GM12878 (cell line): Measurements from ENCODE around the gene C2CD5. TPM values are rescaled to one million over a fixed set of nuclear protein-coding genes. Genes with fewer than 3 reads are reported as not detected.

Experiments
- ATAC-seq: fragments of 200-7000 bp; cut with Tn5 transposase; 3 replicates; pipeline ENCODE4 v1.9.1; 2020; ENCODE audit warnings: mild to moderate bottlenecking, moderate library complexity
- BruUV-seq: library from RNA; stranded (reverse); fragments of 400-500 nt; replicated peaks from 2 replicates; lab custom pipeline; 2021; lab: Mats Ljungman, UMichigan
- CTCF ChIA-PET: fragments of 300-600 bp; sonication (Branson Sonifier 250); formaldehyde crosslinking; extraction: SDS; loops from one replicate; lab custom pipeline; 2021; ENCODE audit warnings: inconsistent platforms; lab: Yijun Ruan, JAX
- POLR2A ChIA-PET: fragments of 350-600 bp; formaldehyde crosslinking; extraction: SDS; loops from one replicate; lab custom pipeline; 2021; ENCODE audit warnings: inconsistent platforms; lab: Charles Lee
- RAD21 ChIA-PET: fragments of 300-600 bp; sonication (Branson Sonifier 250); formaldehyde crosslinking; loops from one replicate; lab custom pipeline; 2023; ENCODE audit warnings: antibody characterized with exemption; ENCODE audit not compliant: unreplicated experiment; lab: Charles Lee
- SMC1A ChIA-PET: fragments of 300-600 bp; sonication (Branson Sonifier 250); formaldehyde crosslinking; loops from one replicate; lab custom pipeline; 2023; ENCODE audit not compliant: unreplicated experiment, uncharacterized antibody; lab: Charles Lee
- DNase-seq: peaks from one replicate; pipeline ENCODE4 v3.0.0-alpha.2; 2011; ENCODE audit warnings: low read depth, low spot score
- FAIRE-seq: peaks from 3 replicates; lab custom pipeline; 2011; peaks lifted over from hg19 to GRCh38; lab: Jason Lieb, UNC
- H2AFZ ChIP-seq: 2 replicates; pipeline ENCODE4 v1.6.0; 2011; ENCODE audit warnings: low read depth, low read length, control low read depth; ENCODE audit not compliant: control insufficient read depth
- H3K27ac ChIP-seq: 2 replicates; pipeline ENCODE4 v1.5.1; 2011; ENCODE audit warnings: control low read depth; ENCODE audit not compliant: control insufficient read depth, insufficient read depth
- H3K27me3 ChIP-seq, 2 experiments: replicated peaks in 1 of 2; 2 replicates each; pipeline versions ENCODE4 v1.6.0 to v1.6.1; 2011; ENCODE audit warnings: low read length in 1 of 2; ENCODE audit not compliant: control insufficient read depth in 2 of 2, insufficient read depth in 2 of 2
- H3K36me3 ChIP-seq, 2 experiments: 2 replicates each; pipeline ENCODE4 v1.5.1; 2011; ENCODE audit warnings: low read length in 1 of 2; ENCODE audit not compliant: control insufficient read depth in 2 of 2, insufficient read depth in 2 of 2
- H3K4me1 ChIP-seq: 2 replicates; pipeline ENCODE4 v1.6.1; 2011; ENCODE audit warnings: mild to moderate bottlenecking, low read length, moderate library complexity, mixed read lengths; ENCODE audit not compliant: control insufficient read depth, insufficient read depth
- H3K4me2 ChIP-seq: 2 replicates; pipeline ENCODE4 v1.6.0; 2011; ENCODE audit warnings: control low read depth; ENCODE audit not compliant: control insufficient read depth, insufficient read depth
- H3K4me3 ChIP-seq: fragments of 200-600 bp; sonication (generic); 2 replicates; pipeline ENCODE4 v1.5.1; 2016
- H3K79me2 ChIP-seq: 2 replicates; pipeline ENCODE4 v1.6.0; 2011; ENCODE audit warnings: low read length; ENCODE audit not compliant: control insufficient read depth, insufficient read depth
- H3K9ac ChIP-seq: 2 replicates; pipeline ENCODE4 v1.8.0; 2011; ENCODE audit warnings: low read length, control low read depth, mixed read lengths; ENCODE audit not compliant: control insufficient read depth, insufficient read depth
- H3K9me3 ChIP-seq: replicated peaks from 3 replicates; pipeline ENCODE4 v1.5.1; 2011; ENCODE audit warnings: mild to moderate bottlenecking, low read length; ENCODE audit not compliant: control insufficient read depth, insufficient read depth
- H4K20me1 ChIP-seq: 2 replicates; pipeline ENCODE4 v1.6.0; 2011; ENCODE audit not compliant: control insufficient read depth, insufficient read depth
- ATF7 ChIP-seq: fragments of 450-650 bp; IDR thresholded peaks from 2 replicates; pipeline ENCODE4 v1.6.1; 2016; ENCODE audit warnings: low read depth, mild to moderate bottlenecking
- BCL3 ChIP-seq: IDR thresholded peaks from 2 replicates; pipeline ENCODE4 v1.6.1; 2011; ENCODE audit warnings: borderline replicate concordance, low read depth, mild to moderate bottlenecking, moderate library complexity, low read length; ENCODE audit not compliant: insufficient read depth, poor library complexity, severe bottlenecking
- CHD4 ChIP-seq: fragments of 200-600 bp; sonication (generic); IDR thresholded peaks from 2 replicates; pipeline ENCODE4 v1.6.1; 2016; ENCODE audit warnings: mild to moderate bottlenecking
- ESRRA ChIP-seq: IDR thresholded peaks from 2 replicates; pipeline ENCODE4 v1.6.1; 2012; ENCODE audit warnings: mild to moderate bottlenecking, low read length, improper control_type of control experiment
- HCFC1 ChIP-seq: fragments of 150-350 bp; IDR thresholded peaks from 2 replicates; pipeline ENCODE4 v1.6.1; 2014; ENCODE audit warnings: low read length
- HSF1 ChIP-seq: fragments of 150-350 bp; IDR thresholded peaks from 2 replicates; pipeline ENCODE4 v1.6.1; 2014; ENCODE audit warnings: mild to moderate bottlenecking, low read depth, low read length
- IKZF1 ChIP-seq: fragments of 450-650 bp; conservative IDR thresholded peaks from 2 replicates; pipeline ENCODE4 v1.6.1; 2017; ENCODE audit warnings: antibody characterized with exemption, mild to moderate bottlenecking
- IKZF2 ChIP-seq, 2 experiments: fragments of 450-650 bp; IDR thresholded peaks; 2 replicates each; pipeline ENCODE4 v1.6.1; 2017; ENCODE audit warnings: mild to moderate bottlenecking in 2 of 2, moderate library complexity in 2 of 2
- KLF5 ChIP-seq: fragments of 450-650 bp; IDR thresholded peaks from 2 replicates; pipeline ENCODE4 v1.6.1; 2014; ENCODE audit warnings: mild to moderate bottlenecking; ENCODE audit not compliant: partially characterized antibody
- MTA2 ChIP-seq: fragments of 450-650 bp; IDR thresholded peaks from 2 replicates; pipeline ENCODE4 v1.6.1; 2016; ENCODE audit warnings: low read depth, mild to moderate bottlenecking, moderate library complexity
- NBN ChIP-seq: fragments of 450-650 bp; IDR thresholded peaks from 2 replicates; pipeline ENCODE4 v1.6.1; 2016
- NR2C2 ChIP-seq: IDR thresholded peaks from 2 replicates; pipeline ENCODE4 v1.6.1; 2011; ENCODE audit warnings: borderline replicate concordance, low read depth; ENCODE audit not compliant: control insufficient read depth, insufficient read length
- PKNOX1 ChIP-seq: fragments of 450-650 bp; IDR thresholded peaks from 2 replicates; pipeline ENCODE4 v1.6.1; 2016; ENCODE audit warnings: mild to moderate bottlenecking
- RELB ChIP-seq: fragments of 450-650 bp; IDR thresholded peaks from 2 replicates; pipeline ENCODE4 v1.6.1; 2017; ENCODE audit warnings: low read depth, mild to moderate bottlenecking, moderate library complexity
- SPI1 ChIP-seq: IDR thresholded peaks from 2 replicates; pipeline ENCODE4 v1.6.1; 2011; ENCODE audit warnings: low read depth, mild to moderate bottlenecking, low read length, moderate library complexity, borderline replicate concordance; ENCODE audit not compliant: insufficient read depth
- STAT1 ChIP-seq: fragments of 450-650 bp; conservative IDR thresholded peaks from 2 replicates; pipeline ENCODE4 v1.6.1; 2014; ENCODE audit warnings: antibody characterized with exemption, mild to moderate bottlenecking
- TAF1 ChIP-seq: IDR thresholded peaks from 2 replicates; pipeline ENCODE4 v1.6.1; 2011; ENCODE audit warnings: mild to moderate bottlenecking, low read depth, low read length, borderline replicate concordance
- ZNF217 ChIP-seq: fragments of 450-650 bp; IDR thresholded peaks from 2 replicates; pipeline ENCODE4 v1.6.1; 2017; ENCODE audit warnings: antibody characterized with exemption, mild to moderate bottlenecking
- ZNF24 ChIP-seq: fragments of 450-650 bp; IDR thresholded peaks from 2 replicates; pipeline ENCODE4 v1.6.1; 2017; ENCODE audit warnings: antibody characterized with exemption, mild to moderate bottlenecking
- WGBS: methylation state at CpG from one replicate; pipeline ENCODE4 v1.1.6; 2016; ENCODE audit warnings: low lambda C conversion rate; ENCODE audit not compliant: insufficient replicate concordance, insufficient coverage; ENCODE audit errors: missing lambda C conversion rate; 5-methylcytosine and 5-hydroxymethylcytosine counted together
- in situ Hi-C: fragments of 300-500 bp; cut with MboI; formaldehyde crosslinking; loops from 9 replicates; pipeline ENCODE4 v1.14.3; 2018; ENCODE audit warnings: mixed read lengths
- intact Hi-C: fragments of 100-400 bp; cut with micrococcal nuclease; formaldehyde crosslinking; loops from one replicate; pipeline ENCODE4 v1.14.2; 2022; ENCODE audit not compliant: unreplicated experiment
- polyA plus RNA-seq, 11 experiments: library from polyadenylated mRNA; depleted of rRNA in 4 of 11; unstranded in 6 of 11; stranded (reverse) in 5 of 11; fragments of >200 nt; fragmentation: Nextera tagmentation in 4 of 11; fragmentation: Illumina TruSeq in 1 of 11; extraction: Ambion mirVana in 4 of 11; extraction: Trizol in 1 of 11; gene quantifications; 1 replicate in 1 of 11; 2 replicates in 10 of 11; pipeline versions ENCODE4 v1.2.1 to v1.2.3, GENCODE V29; 2011 to 2016; ENCODE audit warnings: inconsistent platforms in 2 of 11, missing spikeins in 2 of 11, low read depth in 1 of 11
- total RNA-seq, 4 experiments: library from RNA; depleted of rRNA in 3 of 4; stranded (reverse); fragments of >200 nt in 3 of 4; fragmentation: Illumina TruSeq in 1 of 4; extraction: Trizol in 1 of 4; gene quantifications; 2 replicates each; pipeline versions ENCODE4 v1.2.1 to v1.2.3, GENCODE V29; 2013 to 2021

Gene C2CD5
- total and polyA plus RNA-seq, 10 of the 15 experiments (the other 5 are each of a cell fraction or from before 2014, with no cell fraction given), result 7.7 to 55.0 (median 27.0) TPM

DNA sequence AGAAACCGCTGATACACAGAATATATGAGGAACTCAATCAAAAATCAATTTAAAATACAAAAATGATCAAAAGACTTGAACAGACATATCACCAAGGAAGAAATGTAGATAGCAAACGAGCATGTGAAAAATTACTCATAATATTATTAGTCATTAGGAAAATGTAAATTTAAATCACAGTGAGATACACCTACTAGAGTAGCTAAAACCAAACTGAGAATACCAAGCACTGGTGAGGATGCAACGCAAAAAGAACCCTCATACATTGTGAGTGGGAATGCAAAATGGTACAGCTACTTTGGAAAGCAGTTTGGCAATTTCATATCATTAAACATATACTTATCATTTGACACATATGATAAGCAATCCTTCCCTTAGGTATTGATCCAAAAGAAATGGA, 108.8 kb downstream of the C2CD5 start (continued):
- TF ChIP-seq HSF1, result no peak

GRCh38 chr12:22431693-22432251, 112.6 kb downstream of the C2CD5 start:
- H3K4me2 ChIP-seq, result peak overlapping the region; percentile 7; the same call in 1 of the 2 replicates
- no peaks in the 10 kb centered on the region for H3K36me3 ChIP-seq
- ChIA-PET SMC1A (interaction anchor here (0.9 kb wide), 1 partner anchor 23 kb away, joined by 4 read pairs; no protein-coding TSS in a partner anchor), CTCF (no interaction called here), RAD21 (interaction anchor here (0.6 kb wide), 1 partner anchor 22 kb away, joined by 3 read pairs; no protein-coding TSS in a partner anchor), POLR2A (no interaction called here)
- DNase-seq (no peak), FAIRE-seq (no peak), ATAC-seq (peak; percentile 81)
- no peaks in the 10 kb centered on the region for H3K79me2 ChIP-seq
- 33% methylated on average over 1 of the region's 1 CpG for WGBS
- no peaks in the 10 kb centered on the region for H3K9me3 ChIP-seq
- no peak overlapping the region for H3K27ac ChIP-seq
- H2AFZ ChIP-seq, result peak overlapping the region; percentile 59
- no peaks in the 10 kb centered on the region for H3K27me3 ChIP-seq
- no peak overlapping the region for H3K4me3 ChIP-seq
- no peaks in the 10 kb centered on the region for H4K20me1 ChIP-seq
- intact Hi-C loops (no loop called here), in situ Hi-C loops (no loop called here)
- no peaks in the 10 kb centered on the region for H3K4me1 ChIP-seq
- BruUV-seq, result no TSS peak
- H3K9ac ChIP-seq, result no peak overlapping the region
- TF ChIP-seq STAT1 (no peak), HCFC1 (no peak), NR2C2 (no peak), MTA2 (peak; percentile 68), CHD4 (no peak), SPI1 (no peak), ZNF24 (peak; percentile 88), RELB (0 out of 2 replicates have a peak, but pooled peaks have one; percentile 42), ESRRA (no peak), PKNOX1 (no peak), KLF5 (no peak), ZNF217 (no peak), NBN (no peak), ATF7 (no peak), IKZF1 (no peak; the same call in 1 of the 2 replicates), BCL3 (no peak), IKZF2 (IDR thresholded peaks at IDR 0.05) (peak; percentile 35 to 45; a peak in 3 of 4 replicates), TAF1 (no peak)
